Mesenchymal stem cell (in vitro differentiated cells and primary cell): Measurements from ENCODE around the gene PLCB1.

Experiments used
- DNase-seq: peaks from one replicate; pipeline ENCODE4 v3.0.0-alpha.2; 2013
- H2AFZ ChIP-seq: one replicate; pipeline ENCODE4 v1.6.1; 2013; ENCODE audit warnings: low read depth, mild to moderate bottlenecking, control low read depth, inconsistent platforms, low read length, moderate library complexity
- H2AK5ac ChIP-seq: 2 replicates; pipeline ENCODE4 v1.6.1; 2013; ENCODE audit warnings: low read length, moderate library complexity, mild to moderate bottlenecking, inconsistent platforms; ENCODE audit not compliant: severe bottlenecking
- H2BK120ac ChIP-seq: one replicate; pipeline ENCODE4 v1.6.1; 2013; ENCODE audit warnings: low read depth, mild to moderate bottlenecking, inconsistent platforms, low read length, moderate library complexity
- H2BK12ac ChIP-seq, 2 experiments: one replicate each; pipeline ENCODE4 v1.6.1; 2013; ENCODE audit warnings: inconsistent platforms in 2 of 2, low read length in 2 of 2, mild to moderate bottlenecking in 2 of 2, moderate library complexity in 2 of 2, control low read depth in 1 of 2
- H2BK15ac ChIP-seq: one replicate; pipeline ENCODE4 v1.6.1; 2013; ENCODE audit warnings: mild to moderate bottlenecking, low read depth, inconsistent platforms; ENCODE audit not compliant: poor library complexity, severe bottlenecking
- H2BK5ac ChIP-seq: 2 replicates; pipeline ENCODE4 v1.6.1; 2013; ENCODE audit warnings: low read depth, mild to moderate bottlenecking, low read length, control low read depth, inconsistent platforms; ENCODE audit not compliant: poor library complexity, severe bottlenecking
- H3K14ac ChIP-seq, 2 experiments: one replicate each; pipeline ENCODE4 v1.6.1; 2013; ENCODE audit warnings: inconsistent platforms in 2 of 2, low read length in 2 of 2, control low read depth in 1 of 2, mild to moderate bottlenecking in 1 of 2, moderate library complexity in 1 of 2
- H3K18ac ChIP-seq, 2 experiments: one replicate each; pipeline ENCODE4 v1.6.1; 2013; ENCODE audit warnings: inconsistent platforms in 2 of 2, low read length in 2 of 2, control low read depth in 1 of 2, low read depth in 1 of 2, mild to moderate bottlenecking in 1 of 2
- H3K23ac ChIP-seq, 2 experiments: one replicate each; pipeline ENCODE4 v1.6.1; 2013; ENCODE audit warnings: inconsistent platforms in 2 of 2, low read length in 2 of 2, mild to moderate bottlenecking in 2 of 2, moderate library complexity in 2 of 2, control low read depth in 1 of 2
- H3K27ac ChIP-seq: 2 replicates; pipeline ENCODE4 v1.5.1; 2013; ENCODE audit warnings: mild to moderate bottlenecking, moderate library complexity, low read length, control low read depth, inconsistent platforms; ENCODE audit not compliant: poor library complexity, severe bottlenecking
- H3K27me3 ChIP-seq, 2 experiments: 2 replicates each; pipeline versions ENCODE4 v1.6.1 to v1.7.0; 2013; ENCODE audit warnings: low read length in 2 of 2, mild to moderate bottlenecking in 2 of 2, moderate library complexity in 2 of 2, control low read depth in 1 of 2, inconsistent platforms in 1 of 2; ENCODE audit not compliant: control insufficient read depth in 1 of 2, insufficient read depth in 1 of 2
- H3K36me3 ChIP-seq, 2 experiments: 2 replicates each; pipeline versions ENCODE4 v1.6.1 to v1.7.0; 2013; ENCODE audit warnings: low read length in 2 of 2, control low read depth in 1 of 2, inconsistent platforms in 1 of 2, low read depth in 1 of 2, mild to moderate bottlenecking in 1 of 2; ENCODE audit not compliant: insufficient read depth in 2 of 2, control insufficient read depth in 1 of 2
- H3K4ac ChIP-seq, 2 experiments: one replicate each; pipeline ENCODE4 v1.6.1; 2013; ENCODE audit warnings: inconsistent platforms in 2 of 2, low read length in 2 of 2, mild to moderate bottlenecking in 2 of 2, moderate library complexity in 2 of 2, control low read depth in 1 of 2, low read depth in 1 of 2
- H3K4me1 ChIP-seq: 2 replicates; pipeline ENCODE4 v1.6.1; 2013; ENCODE audit warnings: low read depth, low read length, control low read depth; ENCODE audit not compliant: control insufficient read depth, insufficient read depth
- H3K4me2 ChIP-seq: 2 replicates; pipeline ENCODE4 v1.6.1; 2013; ENCODE audit warnings: low read length, mild to moderate bottlenecking, inconsistent platforms; ENCODE audit not compliant: poor library complexity, severe bottlenecking
- H3K4me3 ChIP-seq, 2 experiments: 2 replicates each; pipeline versions ENCODE4 v1.5.1 to v1.7.0; 2013; ENCODE audit warnings: low read length in 2 of 2, mild to moderate bottlenecking in 2 of 2, control low read depth in 1 of 2, low read depth in 1 of 2; ENCODE audit not compliant: insufficient read depth in 1 of 2
- H3K79me1 ChIP-seq: replicated peaks from 2 replicates; pipeline ENCODE4 v1.6.1; 2013; ENCODE audit warnings: mild to moderate bottlenecking, control low read depth, low read length, inconsistent platforms; ENCODE audit not compliant: poor library complexity, severe bottlenecking
- H3K9ac ChIP-seq: 2 replicates; pipeline ENCODE4 v1.7.0; 2013; ENCODE audit warnings: mild to moderate bottlenecking, low read length, moderate library complexity
- H3K9me3 ChIP-seq: 2 replicates; pipeline ENCODE4 v1.7.0; 2013; ENCODE audit warnings: mild to moderate bottlenecking, low read length; ENCODE audit not compliant: control insufficient read depth
- H4K8ac ChIP-seq: one replicate; pipeline ENCODE4 v1.6.1; 2013; ENCODE audit warnings: inconsistent platforms, mild to moderate bottlenecking, low read length, moderate library complexity
- H4K91ac ChIP-seq: one replicate; pipeline ENCODE4 v1.6.1; 2013; ENCODE audit warnings: mild to moderate bottlenecking, low read length, inconsistent platforms
- WGBS: methylation state at CpG from one replicate; pipeline ENCODE4 v1.1.7; 2013; ENCODE audit warnings: mixed read lengths; 5-methylcytosine and 5-hydroxymethylcytosine counted together

Gene PLCB1

GRCh38 chr20:8601542-8601912 is 469.5 kb downstream of the PLCB1 start:
- no peak overlapping the region for H4K91ac ChIP-seq
- peak overlapping the region; percentile 36 for H3K4me2 ChIP-seq
- H3K27me3 ChIP-seq = no peaks in the 10 kb centered on the region
- H3K14ac ChIP-seq = no peak overlapping the region
- no peak overlapping the region for H3K18ac ChIP-seq
- H3K9me3 ChIP-seq = no peaks in the 10 kb centered on the region
- no peak overlapping the region for H4K8ac ChIP-seq
- H3K36me3 ChIP-seq = no peaks in the 10 kb centered on the region
- no peaks in the 10 kb centered on the region for H3K79me1 ChIP-seq
- no peak overlapping the region for H3K23ac ChIP-seq
- no peak overlapping the region for H2AFZ ChIP-seq
- no peak overlapping the region for H2BK15ac ChIP-seq
- H2BK120ac ChIP-seq = no peak overlapping the region
- peak overlapping the region; percentile 89 for H2BK5ac ChIP-seq
- DNase-seq = no peak
- H3K9ac ChIP-seq = no peak overlapping the region
- H2BK12ac ChIP-seq = peak overlapping the region in 1 of 2 experiments; percentile 52
- peaks cover 3% of the 10 kb centered on the region for H3K4me1 ChIP-seq
- no peak overlapping the region for H3K4me3 ChIP-seq
- WGBS = 92% methylated on average over 1 of the region's 1 CpG
- H2AK5ac ChIP-seq = peak overlapping the region; percentile 98
- peak overlapping the region; percentile 85 for H3K27ac ChIP-seq
- H3K4ac ChIP-seq = no peak overlapping the region

DNA sequence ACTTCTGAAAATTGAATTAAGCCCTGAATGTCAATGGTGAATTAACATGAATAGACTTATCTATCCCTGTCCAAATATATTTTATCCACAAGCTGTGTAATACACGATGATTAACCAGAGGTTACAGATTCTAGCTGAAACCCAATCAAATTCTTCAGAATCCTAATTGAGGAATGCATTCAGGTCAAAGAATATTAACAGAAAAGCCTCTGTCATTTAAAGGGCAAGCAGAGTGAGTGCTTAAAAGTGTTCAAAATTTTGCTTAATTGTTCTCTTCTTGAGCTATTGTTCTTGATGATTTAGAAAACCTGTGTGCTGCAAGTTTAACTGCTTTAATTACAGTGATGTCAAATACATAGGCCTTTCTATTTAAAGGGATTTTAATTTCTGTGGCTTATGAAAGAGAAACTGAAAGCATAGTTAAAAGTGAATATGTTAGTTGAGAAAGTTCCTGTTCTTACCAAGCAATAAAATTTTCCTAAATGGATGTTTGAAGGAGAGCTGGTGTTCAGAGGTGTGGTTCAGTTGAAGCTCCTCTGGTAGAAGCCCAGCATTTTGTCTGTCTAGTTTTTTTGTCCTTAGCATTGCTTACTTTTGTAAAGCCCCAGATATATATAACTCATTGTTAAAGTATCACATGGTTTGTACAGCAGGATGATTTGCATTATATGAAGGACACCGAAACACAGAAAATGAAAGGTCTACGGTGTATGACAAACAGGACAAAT is 470.5 kb downstream of the PLCB1 start:
- Histone ChIP-seq H3K4ac (no peak overlapping the region), H2BK5ac (no peak overlapping the region), H3K9ac (peak overlapping the region; percentile 81), H3K14ac (no peak overlapping the region), H3K18ac (no peak overlapping the region), H2BK120ac (no peak overlapping the region), H2BK15ac (no peak overlapping the region), H2AFZ (no peak overlapping the region), H3K4me1 (peaks cover 3% of the 10 kb centered on the region), H4K91ac (no peak overlapping the region), H2BK12ac (no peak overlapping the region), H3K4me3 (peak overlapping the region in 1 of 2 experiments; percentile 52), H3K27me3 (no peaks in the 10 kb centered on the region), H3K27ac (peak overlapping the region; percentile 91), H4K8ac (no peak overlapping the region), H3K4me2 (no peak overlapping the region), H2AK5ac (no peak overlapping the region), H3K23ac (no peak overlapping the region), H3K9me3 (no peaks in the 10 kb centered on the region), H3K36me3 (no peaks in the 10 kb centered on the region), H3K79me1 (no peaks in the 10 kb centered on the region)
- peak; percentile 31 for DNase-seq
- 100% methylated on average over 1 of the region's 3 CpGs for WGBS

DNA sequence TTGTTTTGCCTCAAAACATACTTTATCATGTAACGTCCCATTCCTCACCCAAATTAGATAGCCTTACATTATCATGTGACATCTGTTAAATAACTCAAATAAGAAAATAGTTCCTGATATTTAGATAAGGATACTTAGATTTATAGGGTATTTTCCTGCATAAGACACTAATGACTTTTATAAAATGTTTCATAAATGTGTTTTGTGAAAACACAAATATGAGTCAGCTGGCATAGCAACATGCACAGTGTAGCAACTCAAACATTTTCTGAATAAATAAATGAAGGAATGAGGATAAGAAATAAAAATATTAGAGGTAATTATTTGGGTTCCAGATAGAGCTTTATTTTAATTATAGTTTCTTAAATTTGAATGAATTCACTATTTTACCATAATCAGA is 476.4 kb downstream of the PLCB1 start:
- no CpG with 5 or more reads among the region's 1 CpG for WGBS
- no peak overlapping the region for H2BK15ac ChIP-seq
- H3K4ac ChIP-seq = no peak overlapping the region
- no peak overlapping the region for H3K4me2 ChIP-seq
- no peak overlapping the region for H3K18ac ChIP-seq
- no peak overlapping the region for H3K14ac ChIP-seq
- H3K9me3 ChIP-seq = no peaks in the 10 kb centered on the region
- no peak overlapping the region for H3K4me3 ChIP-seq
- H3K23ac ChIP-seq = no peak overlapping the region
- no peak overlapping the region for H2BK12ac ChIP-seq
- H2BK5ac ChIP-seq = no peak overlapping the region
- no peak overlapping the region for H4K91ac ChIP-seq
- H3K27ac ChIP-seq = no peak overlapping the region
- H2AK5ac ChIP-seq = no peak overlapping the region
- H3K9ac ChIP-seq = peak overlapping the region; percentile 65
- H2AFZ ChIP-seq = no peak overlapping the region
- H4K8ac ChIP-seq = no peak overlapping the region
- H3K79me1 ChIP-seq = no peaks in the 10 kb centered on the region
- H2BK120ac ChIP-seq = no peak overlapping the region
- H3K36me3 ChIP-seq = no peaks in the 10 kb centered on the region
- no peak for DNase-seq
- peaks cover under 1% of the 10 kb centered on the region for H3K4me1 ChIP-seq
- H3K27me3 ChIP-seq = no peaks in the 10 kb centered on the region

GRCh38 chr20:8616792-8617191 is 484.7 kb downstream of the PLCB1 start:
- Histone ChIP-seq H2BK15ac (no peak overlapping the region), H3K23ac (no peak overlapping the region), H3K4me2 (no peak overlapping the region), H2BK12ac (no peak overlapping the region), H3K27ac (no peak overlapping the region), H2AK5ac (no peak overlapping the region), H4K8ac (no peak overlapping the region), H3K36me3 (no peaks in the 10 kb centered on the region), H3K79me1 (no peaks in the 10 kb centered on the region), H3K4me3 (no peak overlapping the region), H3K9ac (peak overlapping the region; percentile 50), H2BK120ac (no peak overlapping the region), H2AFZ (no peak overlapping the region), H3K4me1 (no peaks in the 10 kb centered on the region), H2BK5ac (no peak overlapping the region), H3K18ac (no peak overlapping the region), H3K4ac (no peak overlapping the region), H3K9me3 (no peaks in the 10 kb centered on the region), H3K14ac (no peak overlapping the region), H4K91ac (no peak overlapping the region), H3K27me3 (no peaks in the 10 kb centered on the region)
- DNase-seq = peak; percentile 58
